Measurements from ENCODE around the gene TCEANC.
"Not testable (repeated sequence)": the region's sequence is repeated elsewhere in the genome, so short reads cannot be mapped to it uniquely, and the experiment has no call there.

TCEANC gene, protein sequence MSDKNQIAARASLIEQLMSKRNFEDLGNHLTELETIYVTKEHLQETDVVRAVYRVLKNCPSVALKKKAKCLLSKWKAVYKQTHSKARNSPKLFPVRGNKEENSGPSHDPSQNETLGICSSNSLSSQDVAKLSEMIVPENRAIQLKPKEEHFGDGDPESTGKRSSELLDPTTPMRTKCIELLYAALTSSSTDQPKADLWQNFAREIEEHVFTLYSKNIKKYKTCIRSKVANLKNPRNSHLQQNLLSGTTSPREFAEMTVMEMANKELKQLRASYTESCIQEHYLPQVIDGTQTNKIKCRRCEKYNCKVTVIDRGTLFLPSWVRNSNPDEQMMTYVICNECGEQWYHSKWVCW

DNA sequence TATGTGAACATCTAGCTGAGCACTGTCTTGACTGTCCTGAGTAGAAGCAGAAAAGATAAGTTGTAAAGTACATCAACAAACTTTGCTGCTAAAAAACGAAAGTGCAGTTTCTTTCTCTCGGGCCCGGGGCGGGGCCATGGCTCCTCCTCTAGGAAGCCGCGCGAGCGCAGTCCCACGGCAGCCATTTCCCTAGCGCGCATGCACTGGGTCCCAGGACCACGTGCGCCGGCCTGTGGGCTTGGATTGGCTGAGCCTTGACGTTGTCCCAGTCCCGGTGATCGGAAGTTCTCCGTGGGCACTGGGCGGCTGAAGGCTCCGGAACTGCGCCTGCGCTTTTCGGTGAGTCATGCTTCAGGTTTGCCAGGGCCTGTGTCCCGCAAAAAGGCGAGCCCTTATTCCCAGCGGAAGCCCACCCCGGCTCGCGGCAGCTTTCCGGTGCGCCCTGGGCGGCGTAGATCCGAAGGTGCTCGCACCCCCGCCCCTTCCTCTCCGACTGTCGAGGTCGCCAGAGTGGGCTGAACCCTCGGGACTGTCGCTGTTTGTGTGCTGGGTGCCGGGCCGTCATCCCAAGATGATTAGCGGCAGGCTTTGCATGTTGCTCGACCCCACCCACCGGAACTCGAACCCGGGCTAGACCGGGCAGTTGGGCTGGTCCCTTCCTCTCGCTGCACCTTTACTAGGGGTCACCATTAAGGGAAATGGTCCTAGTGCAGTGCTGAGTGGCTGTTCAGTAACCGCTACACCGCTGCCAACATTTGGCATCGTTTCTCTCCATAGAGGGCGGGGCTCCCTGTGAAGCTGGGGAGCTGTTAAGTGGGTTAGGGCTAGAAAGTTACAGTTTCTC, at the start of gene TCEANC:
TSS of gene TCEANC (plus strand) at position 292 of the 844 bp plus-strand sequence. CDS start 9,368 bp downstream, outside the sequence.
- peak; percentile 98 for DNase-seq (ENCODE audit: low spot score)

DNA sequence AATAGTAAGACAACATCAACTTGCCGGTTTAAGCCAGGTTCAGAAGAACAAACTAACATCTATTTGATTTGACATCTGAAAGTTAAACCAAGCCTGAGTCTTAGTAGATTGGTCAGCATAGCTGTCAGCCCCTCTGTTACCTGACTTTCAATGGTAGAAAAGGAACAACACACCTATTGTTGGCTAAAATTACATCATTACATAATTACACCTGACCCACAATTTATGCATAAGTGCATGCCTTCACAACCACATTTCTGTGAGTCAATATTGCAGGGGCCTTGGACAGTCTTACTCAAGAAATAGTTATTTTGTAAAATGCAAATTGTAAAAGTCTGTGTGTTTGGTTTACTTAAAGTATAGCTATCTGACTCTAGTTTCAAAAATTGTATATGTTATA, 47.3 kb upstream of the TCEANC start:
- peak; percentile 61 for DNase-seq (ENCODE audit: low spot score)

DNA sequence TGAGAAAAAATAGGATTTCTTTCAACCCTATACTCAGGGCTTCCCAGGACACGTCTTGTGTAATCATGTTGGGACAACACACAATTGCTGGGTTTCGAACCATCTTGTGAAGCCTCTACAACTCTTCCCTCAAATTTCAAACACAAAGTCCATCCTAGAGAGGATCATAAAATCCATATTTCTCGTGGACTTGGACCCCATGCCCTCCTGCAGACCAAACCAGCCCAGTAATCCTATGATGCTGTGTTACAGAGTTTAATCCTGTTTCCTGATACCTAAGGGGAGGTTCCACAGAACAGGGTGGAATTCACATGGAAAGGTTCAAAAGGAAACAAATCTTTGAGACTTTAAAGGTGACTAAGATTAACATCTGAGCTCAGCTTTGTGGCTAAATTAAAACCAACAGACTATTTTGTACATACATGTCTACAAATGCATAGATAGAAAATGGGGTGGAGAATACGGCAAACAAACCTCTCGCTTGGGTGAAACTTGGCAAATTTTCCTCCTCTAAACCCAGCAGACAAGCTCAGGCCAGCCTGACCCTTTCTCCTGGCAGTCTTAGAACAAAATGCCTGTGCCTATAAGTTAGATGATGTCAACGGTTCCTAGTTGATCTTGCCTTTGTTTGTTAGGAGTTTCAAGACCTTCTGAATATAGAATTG, 45.5 kb upstream of the TCEANC start:
- no peak for DNase-seq (ENCODE audit: low spot score)

DNA sequence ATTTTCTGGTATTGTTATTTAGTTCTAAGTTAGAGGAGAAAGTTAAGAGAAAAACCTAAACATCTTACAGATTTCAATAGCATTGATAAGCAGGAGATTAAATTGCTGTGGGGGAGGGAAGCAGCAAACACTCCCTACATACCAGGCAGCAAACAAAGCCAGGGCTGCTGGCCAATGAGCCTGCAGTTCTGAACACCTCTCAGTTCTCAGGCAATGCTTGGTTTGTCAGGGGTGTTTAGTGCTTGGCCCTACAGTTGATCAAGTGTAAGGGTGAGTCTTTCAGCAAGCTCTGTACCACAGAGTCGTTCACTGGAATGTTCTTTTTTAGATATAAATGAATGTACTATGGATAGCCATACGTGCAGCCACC, 45.0 kb upstream of the TCEANC start:
- DNase-seq (ENCODE audit: low spot score), result no peak

DNA sequence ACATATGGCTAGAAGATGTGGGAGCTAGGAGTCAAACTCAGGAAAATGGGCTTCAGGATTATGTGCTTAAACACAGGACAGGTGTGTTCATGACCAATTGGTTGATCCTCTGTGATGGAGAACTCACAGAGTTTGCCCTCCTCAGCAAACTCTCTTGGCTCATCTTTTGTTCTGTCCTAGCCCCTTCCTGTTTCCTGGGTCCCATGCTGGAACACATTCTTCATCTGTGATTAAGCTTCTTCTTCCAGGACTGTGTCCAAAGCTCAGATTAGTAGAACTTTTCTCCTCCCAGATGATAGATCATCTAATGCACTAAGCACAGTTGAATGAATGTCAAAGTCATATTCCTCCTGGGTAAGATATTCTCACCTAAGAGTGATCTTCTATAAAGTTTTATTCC, 38.8 kb upstream of the TCEANC start:
- no peak for DNase-seq (ENCODE audit: low spot score)

DNA sequence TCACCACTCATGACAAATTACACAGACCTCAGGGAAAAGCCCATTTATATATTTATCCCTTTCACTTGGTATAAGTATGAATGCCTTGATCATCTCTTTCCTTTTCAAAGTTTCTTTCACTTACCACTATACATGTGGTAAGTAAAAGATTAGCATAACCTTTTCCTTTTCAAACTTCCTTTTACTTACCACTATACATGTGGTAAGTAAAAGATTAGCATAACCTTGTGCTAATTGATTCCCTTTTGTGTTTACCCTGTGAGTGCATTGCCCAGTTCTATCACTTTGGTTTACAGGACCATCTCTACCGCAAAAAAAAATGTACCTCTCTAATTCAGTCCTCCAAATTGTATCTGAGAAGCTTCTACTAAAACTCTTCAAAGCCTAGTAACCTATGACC, 32.7 kb upstream of the TCEANC start:
- no peak for DNase-seq (ENCODE audit: low spot score)

DNA sequence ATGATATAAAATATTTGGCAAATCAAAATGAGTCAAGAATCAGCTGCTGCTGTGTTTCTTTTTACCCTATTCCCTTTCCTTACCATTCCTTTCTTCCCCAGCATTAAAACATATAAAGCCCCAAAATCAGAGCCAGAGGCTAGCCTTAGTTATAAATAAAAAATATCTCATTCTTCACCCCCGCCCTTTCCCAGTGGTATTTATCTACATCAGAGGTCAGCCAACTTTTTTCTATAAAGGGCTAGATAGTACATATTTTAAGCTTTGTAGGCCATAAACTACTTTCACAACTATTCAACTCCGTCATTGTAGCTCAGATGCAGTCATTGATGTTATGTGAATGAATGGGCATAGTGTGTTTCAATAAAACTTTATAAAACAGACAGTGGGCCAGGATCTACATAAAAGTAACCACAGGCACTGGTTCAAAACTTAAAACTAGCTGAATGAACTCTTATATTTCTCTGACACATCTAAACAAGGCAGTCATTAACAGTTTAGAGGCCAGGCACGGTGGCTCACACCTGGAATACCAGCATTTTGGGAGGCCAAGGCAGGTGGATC, 30.5 kb upstream of the TCEANC start:
- DNase-seq (ENCODE audit: low spot score), result no peak

DNA sequence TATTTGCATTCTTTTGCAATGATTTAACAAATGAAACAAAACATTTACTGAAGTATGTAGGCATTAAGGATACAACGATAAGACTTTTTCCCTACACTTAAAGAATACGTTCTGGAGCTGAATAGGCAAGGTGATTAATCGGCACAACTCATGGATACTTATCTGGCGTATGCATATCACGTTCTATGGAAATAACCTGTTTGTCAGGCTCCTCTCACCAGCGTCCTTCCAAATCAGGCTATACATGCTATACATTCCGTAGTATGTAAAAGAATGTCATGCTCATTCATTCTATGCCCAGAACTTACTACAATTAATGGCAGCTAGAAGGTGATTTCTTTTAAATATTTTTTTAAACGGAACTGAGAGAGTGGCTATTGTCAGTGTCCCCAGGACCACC, 25.6 kb upstream of the TCEANC start:
- no peak for DNase-seq (ENCODE audit: low spot score)

DNA sequence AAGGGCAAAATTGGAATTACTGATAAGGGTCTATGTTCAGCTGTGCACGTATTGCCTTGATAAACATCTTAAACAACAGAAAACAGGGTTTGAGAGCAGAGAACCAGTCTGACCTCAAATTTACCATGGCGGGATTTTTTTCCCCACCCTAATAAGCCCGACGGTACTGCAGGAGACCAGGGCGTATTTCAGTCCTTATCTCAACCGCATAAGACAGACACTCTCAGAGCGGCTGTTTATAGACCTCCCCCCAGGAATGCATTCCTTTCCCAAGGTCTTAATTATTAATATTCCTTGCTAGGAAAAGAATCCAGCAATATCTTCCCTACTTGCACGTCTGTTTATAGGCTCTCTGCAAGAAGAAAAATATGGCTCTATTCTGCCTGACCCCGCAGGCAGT, 15.7 kb upstream of the TCEANC start:
- not testable (repeated sequence) for DNase-seq (ENCODE audit: low spot score)

DNA sequence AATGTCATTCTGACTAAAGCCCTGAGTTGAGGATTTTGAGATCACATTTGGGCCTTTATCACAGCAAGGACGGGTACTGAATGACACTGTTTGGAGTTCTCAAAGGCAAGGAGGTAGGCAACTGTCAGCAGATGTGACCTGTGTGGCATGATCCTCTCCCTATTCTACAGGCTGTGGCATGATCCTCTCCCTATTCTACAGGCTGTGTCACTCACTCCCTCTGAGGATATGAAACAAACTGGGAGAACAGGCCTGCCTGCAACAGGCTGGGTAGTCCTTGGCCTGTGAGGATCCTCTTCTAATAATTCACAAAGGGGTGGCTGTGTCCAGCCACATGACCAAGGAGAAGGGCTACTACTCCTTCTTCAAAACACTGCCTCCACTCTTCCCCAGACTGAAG, 14.9 kb upstream of the TCEANC start:
- DNase-seq (ENCODE audit: low spot score), result no peak

DNA sequence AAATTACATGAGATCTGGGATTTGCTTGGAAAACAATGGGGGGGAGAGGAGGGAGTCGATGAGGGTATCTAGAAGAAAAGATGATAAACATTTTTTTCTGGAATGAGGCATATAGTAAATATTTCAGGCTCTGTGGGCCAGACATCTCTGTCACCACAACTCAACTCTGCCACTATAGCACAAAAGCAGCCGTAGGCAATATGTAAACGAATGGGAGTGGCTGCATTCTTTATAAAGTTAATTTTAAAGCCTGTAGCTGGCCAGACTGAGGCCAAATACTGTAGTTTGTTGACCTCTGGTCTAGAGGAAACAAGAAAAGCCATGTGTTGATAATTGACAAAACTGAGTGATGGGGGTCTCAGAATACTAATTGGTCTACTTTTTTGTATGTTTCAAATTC, 14.1 kb upstream of the TCEANC start:
- peak; percentile 6 for DNase-seq (ENCODE audit: low spot score)

DNA sequence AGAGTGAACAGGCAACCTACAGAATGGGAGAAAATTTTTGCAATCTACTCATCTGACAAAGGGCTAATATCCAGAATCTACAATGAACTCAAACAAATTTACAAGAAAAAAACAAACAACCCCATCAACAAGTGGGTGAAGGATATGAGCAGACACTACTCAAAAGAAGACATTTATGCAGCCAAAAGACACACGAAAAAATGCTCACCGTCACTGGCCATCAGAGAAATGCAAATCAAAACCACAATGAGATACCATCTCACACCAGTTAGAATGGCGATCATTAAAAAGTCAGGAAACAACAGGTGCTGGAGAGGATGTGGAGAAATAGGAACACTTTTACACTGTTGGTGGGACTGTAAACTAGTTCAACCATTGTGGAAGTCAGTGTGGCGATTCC, 11.3 kb upstream of the TCEANC start:
- DNase-seq (ENCODE audit: low spot score), result not testable (repeated sequence)

DNA sequence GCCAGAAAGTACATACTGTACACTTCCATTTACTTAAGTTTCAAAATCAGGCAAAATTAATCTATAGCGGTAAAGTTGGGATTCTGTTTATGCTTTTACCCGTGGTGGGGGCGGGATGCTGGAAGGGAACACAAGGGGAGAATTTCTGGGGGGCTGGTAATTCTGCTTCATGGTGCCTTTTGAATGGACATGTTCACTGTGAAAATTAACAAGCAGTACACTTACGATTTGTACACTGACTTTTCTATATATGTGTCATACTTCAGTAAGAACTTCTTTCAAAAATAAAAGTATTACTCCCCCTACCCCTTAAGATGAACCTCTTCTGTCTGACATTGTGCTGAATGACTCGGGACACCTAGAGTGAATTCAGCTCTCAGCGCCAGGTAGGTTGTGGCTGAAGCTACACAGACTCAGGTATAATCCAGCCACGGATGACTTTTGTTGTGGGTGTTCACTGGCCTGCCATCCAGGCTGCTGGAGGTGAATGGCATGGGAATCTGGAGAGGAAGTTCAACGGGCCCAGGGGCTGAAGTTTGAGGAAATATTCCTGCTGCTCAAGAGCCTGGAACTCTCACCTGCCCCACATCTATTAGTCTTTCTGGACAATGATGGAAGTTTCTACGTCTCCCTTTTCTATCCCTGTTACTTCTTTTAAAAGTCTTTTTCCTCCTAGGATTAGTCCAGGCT, 7.3 kb upstream of the TCEANC start:
- no peak for DNase-seq (ENCODE audit: low spot score)

DNA sequence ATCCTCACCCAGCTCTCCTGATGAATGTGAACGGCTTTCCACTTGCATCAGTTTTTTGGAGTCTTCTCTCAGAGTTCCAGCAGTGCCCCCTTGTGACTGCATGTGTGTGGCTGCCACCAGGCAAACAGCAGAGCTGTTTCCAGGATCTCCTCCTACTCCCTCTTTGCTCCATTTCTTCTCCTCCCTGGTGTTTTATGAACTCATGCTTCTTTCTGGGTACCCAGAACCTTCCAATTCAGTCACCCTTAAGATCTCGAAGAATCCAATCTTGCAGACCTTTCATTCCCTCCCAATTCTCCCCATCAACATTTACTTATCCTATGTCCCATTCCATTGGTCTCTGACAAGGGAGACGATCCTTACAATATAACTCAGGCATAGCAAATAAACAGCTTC, 6.8 kb upstream of the TCEANC start:
- DNase-seq (ENCODE audit: low spot score), result peak; percentile 65

DNA sequence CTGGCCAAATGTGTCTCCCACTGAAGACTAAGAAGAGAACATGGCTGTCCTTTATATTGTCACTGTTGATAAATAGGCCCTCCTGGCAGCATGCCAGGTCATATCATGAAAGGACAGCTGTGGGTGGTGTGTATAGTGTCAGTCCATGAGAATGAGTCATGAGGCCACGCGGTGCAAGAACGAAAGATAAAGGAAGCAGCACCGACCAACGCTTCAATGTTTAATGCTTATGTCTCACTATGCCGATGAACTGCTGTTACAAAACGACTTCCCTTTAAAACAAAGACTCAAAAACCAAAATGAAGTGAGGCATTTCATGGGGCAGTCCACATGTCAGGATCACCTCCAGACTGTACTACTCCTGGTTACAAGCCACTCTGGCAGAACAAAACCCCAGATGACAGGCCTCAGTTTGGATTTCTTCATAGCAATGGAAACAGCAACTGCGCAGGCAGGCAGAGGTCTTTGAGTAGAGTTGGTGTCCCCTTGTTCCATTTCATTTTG, 5.2 kb upstream of the TCEANC start:
- DNase-seq (ENCODE audit: low spot score), result no peak

DNA sequence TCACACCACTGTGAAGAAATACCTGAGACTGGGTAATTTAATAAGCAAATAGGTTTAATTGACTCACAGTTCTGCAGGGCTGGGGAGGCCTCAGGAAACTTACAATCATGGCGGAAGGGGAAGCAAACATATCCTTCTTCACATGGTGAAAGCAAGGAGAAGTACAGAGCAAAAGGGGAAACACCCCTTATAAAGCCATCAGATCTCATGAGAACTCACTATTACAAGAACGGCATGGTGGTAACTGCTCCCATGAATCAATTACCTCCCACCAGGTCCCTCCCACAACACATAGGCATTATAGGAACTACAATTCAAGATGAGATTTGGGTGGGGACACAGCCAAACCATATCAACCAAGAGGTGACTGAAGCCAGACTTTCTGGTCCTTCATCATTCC, 4.6 kb upstream of the TCEANC start:
- DNase-seq (ENCODE audit: low spot score), result not testable (repeated sequence)

DNA sequence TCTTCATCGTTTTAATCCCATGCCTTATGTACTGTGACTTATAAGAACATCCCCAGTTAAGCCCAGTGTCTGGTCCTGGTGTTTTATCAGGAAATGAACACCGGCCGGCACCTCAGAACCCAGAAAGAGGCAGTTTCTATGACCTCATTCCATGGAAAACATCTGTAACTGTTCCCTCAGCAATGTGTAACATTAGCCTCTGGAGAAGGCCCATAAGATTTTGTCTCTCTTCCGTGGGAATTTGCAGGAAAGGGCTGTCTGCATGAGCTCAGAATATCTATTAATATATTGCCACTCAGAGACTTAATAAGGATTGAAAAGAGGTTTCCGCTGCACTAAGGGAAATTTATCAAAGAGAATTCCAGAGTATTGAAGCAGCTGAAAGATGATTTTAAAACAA, 3.1 kb upstream of the TCEANC start:
- DNase-seq (ENCODE audit: low spot score), result no peak

DNA sequence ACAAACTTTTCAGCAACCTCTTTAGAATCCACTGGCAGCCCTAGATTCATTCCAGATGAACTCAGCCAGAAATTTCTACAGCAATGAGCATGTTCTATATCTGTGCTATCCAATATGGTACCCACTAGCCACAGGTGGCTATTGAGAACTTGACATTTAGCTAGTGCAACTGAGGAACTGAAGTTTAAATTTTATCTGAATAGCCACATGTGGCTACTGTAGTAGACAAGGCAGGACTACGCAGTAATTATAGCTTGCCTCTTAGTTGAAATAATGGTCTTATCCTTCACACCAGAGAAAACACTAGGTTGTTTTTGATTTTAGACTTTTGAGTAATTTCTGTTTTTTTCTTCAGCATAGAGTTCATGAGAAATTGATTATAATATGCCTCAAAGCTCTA, 2.6 kb upstream of the TCEANC start:
- DNase-seq (ENCODE audit: low spot score), result no peak

DNA sequence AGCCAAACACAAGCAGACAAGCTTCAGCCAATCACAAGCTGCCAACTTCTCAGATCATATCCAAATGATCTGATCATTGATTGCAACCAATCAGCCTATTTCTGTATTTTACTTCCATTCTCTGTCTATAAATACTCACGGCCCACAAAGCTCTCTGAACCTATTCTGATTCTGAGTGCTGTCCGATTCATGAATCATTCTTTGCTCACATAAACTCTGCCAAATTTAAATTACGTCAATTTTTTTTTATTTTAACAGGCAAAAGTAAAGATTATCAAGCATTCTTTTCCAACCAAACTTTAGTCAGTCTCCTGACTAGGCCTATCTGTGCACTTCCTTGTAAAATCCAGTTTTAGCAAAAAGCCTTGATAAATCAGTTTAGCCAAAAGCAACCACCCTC, 1.8 kb upstream of the TCEANC start:
- DNase-seq (ENCODE audit: low spot score), result no peak

DNA sequence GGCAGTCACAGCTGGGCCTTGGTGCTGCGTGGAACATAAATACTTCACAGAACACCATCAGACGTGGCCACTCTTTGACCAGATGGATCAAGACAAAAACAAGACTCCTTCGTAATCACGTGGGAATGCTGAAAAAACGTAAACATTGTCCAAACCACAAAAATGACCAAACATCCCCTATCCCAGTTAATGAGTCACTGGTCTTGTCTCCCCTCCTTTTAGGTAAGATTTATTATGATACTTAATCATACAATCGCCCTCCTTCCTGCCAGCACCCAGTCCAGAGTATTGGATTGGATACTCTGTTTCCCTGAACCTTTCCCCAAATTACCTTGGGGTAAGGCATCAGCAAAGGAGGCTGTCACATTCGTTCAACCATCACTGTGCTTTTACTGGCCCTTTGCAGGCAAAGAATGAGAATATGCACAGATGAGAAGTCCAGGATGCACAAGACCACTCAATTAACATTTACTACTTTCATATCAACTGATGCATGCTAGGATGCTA, 601 bp upstream of the TCEANC start:
- DNase-seq (ENCODE audit: low spot score), result peak; percentile 80

DNA sequence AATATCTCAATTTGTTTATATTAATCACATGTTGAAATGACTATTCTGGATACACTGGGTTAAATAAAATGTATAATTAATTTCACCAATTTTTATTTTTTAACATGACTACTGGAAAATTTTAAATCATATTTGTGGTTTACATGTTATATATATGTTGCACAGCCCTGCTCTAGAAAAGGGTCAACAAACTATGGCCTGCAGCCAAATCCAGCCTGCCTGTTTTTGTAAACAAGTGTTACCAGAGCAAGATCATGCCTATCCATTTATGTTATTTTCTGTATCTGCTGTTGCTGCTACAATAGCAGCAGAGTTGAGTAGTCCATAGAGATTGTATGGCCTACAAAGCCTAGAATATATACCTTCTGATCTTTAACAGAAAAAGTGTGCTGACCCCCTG, 1.2 kb downstream of the TCEANC start:
- no peak for DNase-seq (ENCODE audit: low spot score)

DNA sequence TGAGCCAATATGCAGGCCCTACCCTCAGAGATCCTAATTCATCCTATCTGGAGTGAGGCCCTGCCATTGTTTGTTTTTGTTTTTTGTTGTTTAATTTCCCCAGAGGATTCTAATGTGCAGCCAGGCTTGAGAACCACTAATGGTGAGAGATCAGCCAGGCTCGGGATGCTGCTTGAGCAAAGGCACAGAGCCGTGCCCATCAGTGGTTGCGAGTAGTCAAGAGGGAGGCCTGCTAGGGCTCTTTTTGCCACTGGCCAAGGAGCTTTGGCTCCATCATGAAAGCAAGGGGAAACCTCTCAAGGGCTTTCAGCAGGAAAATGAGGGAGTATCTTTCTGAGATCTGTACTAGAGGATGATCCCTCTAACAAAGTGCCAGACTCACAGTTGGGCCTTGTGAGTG, 2.7 kb downstream of the TCEANC start:
- DNase-seq (ENCODE audit: low spot score), result no peak
